Left renal cortex interstitium (tissue), 4 donors: Measurements from ENCODE around the gene HDAC11. TPM values are rescaled to one million over a fixed set of nuclear protein-coding genes. Genes with fewer than 3 reads are reported as not detected.
A peak's percentile ranks its signal among the peaks of the same experiment; 100 is the strongest.
"Not testable (repeated sequence)": the region's sequence is repeated elsewhere in the genome, so short reads cannot be mapped to it uniquely, and the experiment has no call there.

Experiments used
- DNase-seq, 4 donors: peaks; one replicate each; pipeline ENCODE4 v3.0.0-alpha.2; 2013; ENCODE audit warnings: low read depth in 4 of 4, low spot score in 2 of 4, missing footprints in 1 of 4
- polyA plus RNA-seq, 4 donors: library from polyadenylated mRNA; unstranded; fragments of 120-200 nt; gene quantifications; one replicate each; pipeline ENCODE4 v1.2.1, GENCODE V29; 2013; ENCODE audit not compliant: insufficient read length in 4 of 4

The HDAC11 gene
- polyA plus RNA-seq, 4 donors = 22.2 to 25.4 (median 23.3) TPM

- DNase-seq = no peak
These were observed 11.3 kb downstream of the HDAC11 start for GRCh38 chr3:13491206-13491974.

- no peak for DNase-seq
These were observed 11.9 kb downstream of the HDAC11 start for GRCh38 chr3:13492048-13492447.

- no peak for DNase-seq
These were observed 13.1 kb downstream of the HDAC11 start for GRCh38 chr3:13492976-13493866.

- no peak for DNase-seq
These were observed 13.8 kb downstream of the HDAC11 start for GRCh38 chr3:13493867-13494441.

- no peak for DNase-seq
These were observed 14.6 kb downstream of the HDAC11 start for GRCh38 chr3:13494463-13495350.

GRCh38 chr3:13495351-13495813, 15.3 kb downstream of the HDAC11 start:
- no peak for DNase-seq

GRCh38 chr3:13495921-13496723, 16.0 kb downstream of the HDAC11 start:
- DNase-seq = peak in 1 of 4 donors; percentile 38

GRCh38 chr3:13496879-13497278, 16.8 kb downstream of the HDAC11 start:
- no peak for DNase-seq

- no peak for DNase-seq
These were observed 17.3 kb downstream of the HDAC11 start for GRCh38 chr3:13497386-13497785.

- DNase-seq = no peak
These were observed 18.4 kb downstream of the HDAC11 start for GRCh38 chr3:13498354-13499060.

- DNase-seq = not testable (repeated sequence)
These were observed 19.1 kb downstream of the HDAC11 start for GRCh38 chr3:13499246-13499645.

GRCh38 chr3:13500133-13500885, 20.2 kb downstream of the HDAC11 start:
- no peak for DNase-seq

GRCh38 chr3:13501056-13501455, 20.9 kb downstream of the HDAC11 start:
- no peak for DNase-seq

- DNase-seq = no peak
These were observed 21.4 kb downstream of the HDAC11 start for GRCh38 chr3:13501521-13501920.

GRCh38 chr3:13501958-13502790, 22.1 kb downstream of the HDAC11 start:
- DNase-seq = no peak

GRCh38 chr3:13502791-13503060, 22.6 kb downstream of the HDAC11 start:
- DNase-seq = no peak

- no peak for DNase-seq
These were observed 24.2 kb downstream of the HDAC11 start for GRCh38 chr3:13504161-13504831.
